H4 (cell line): Measurements from ENCODE around the gene ZBTB48. TPM values are rescaled to one million over a fixed set of nuclear protein-coding genes. Genes with fewer than 3 reads are reported as not detected.

Source experiments
- DNase-seq: peaks from one replicate; pipeline ENCODE4 v3.0.0-alpha.2; 2015; ENCODE audit warnings: low spot score
- total RNA-seq: library from RNA; depleted of rRNA; stranded (reverse); fragments of >200 nt; shearing (Covaris generic); gene quantifications from 2 replicates; pipeline ENCODE4 v1.2.3, GENCODE V29; 2014

Gene ZBTB48
- total RNA-seq, 1 experiment from 2014 or later: 8.8 TPM

GRCh38 chr1:6572653-6573383 is 7.0 kb upstream of the ZBTB48 start:
- DNase-seq: no peak

- no peak for DNase-seq
Measured at GRCh38 chr1:6574025-6574620, 5.7 kb upstream of the ZBTB48 start.

GRCh38 chr1:6574818-6575217 is 5.0 kb upstream of the ZBTB48 start:
- DNase-seq: no peak

- DNase-seq: no peak
Measured at GRCh38 chr1:6577831-6578525, 1.8 kb upstream of the ZBTB48 start.

- no peak for DNase-seq
Measured at GRCh38 chr1:6578624-6579373, 995 bp upstream of the ZBTB48 start.

- DNase-seq: no peak
Measured at GRCh38 chr1:6580119-6580592, 362 bp downstream of the ZBTB48 start.

- DNase-seq: no peak
Measured at GRCh38 chr1:6580593-6581409, 1.0 kb downstream of the ZBTB48 start.

- no peak for DNase-seq
Measured at GRCh38 chr1:6581561-6582305, 1.9 kb downstream of the ZBTB48 start.

GRCh38 chr1:6582370-6582769 is 2.6 kb downstream of the ZBTB48 start:
- DNase-seq: no peak

- no peak for DNase-seq
Measured at GRCh38 chr1:6584126-6585080, 4.6 kb downstream of the ZBTB48 start.

- DNase-seq: no peak
Measured at GRCh38 chr1:6585081-6585722, 5.4 kb downstream of the ZBTB48 start.

- no peak for DNase-seq
Measured at GRCh38 chr1:6585841-6586240, 6.0 kb downstream of the ZBTB48 start.

GRCh38 chr1:6586404-6586816 is 6.6 kb downstream of the ZBTB48 start:
- no peak for DNase-seq

- no peak for DNase-seq
Measured at GRCh38 chr1:6587261-6588005, 7.6 kb downstream of the ZBTB48 start.

- DNase-seq: no peak
Measured at GRCh38 chr1:6588128-6588892, 8.5 kb downstream of the ZBTB48 start.

- DNase-seq: no peak
Measured at GRCh38 chr1:6588893-6589520, 9.2 kb downstream of the ZBTB48 start.

GRCh38 chr1:6590046-6590445 is 10.3 kb downstream of the ZBTB48 start:
- DNase-seq: no peak
